ENCODE results near the gene RNU5D-1.

DNA sequence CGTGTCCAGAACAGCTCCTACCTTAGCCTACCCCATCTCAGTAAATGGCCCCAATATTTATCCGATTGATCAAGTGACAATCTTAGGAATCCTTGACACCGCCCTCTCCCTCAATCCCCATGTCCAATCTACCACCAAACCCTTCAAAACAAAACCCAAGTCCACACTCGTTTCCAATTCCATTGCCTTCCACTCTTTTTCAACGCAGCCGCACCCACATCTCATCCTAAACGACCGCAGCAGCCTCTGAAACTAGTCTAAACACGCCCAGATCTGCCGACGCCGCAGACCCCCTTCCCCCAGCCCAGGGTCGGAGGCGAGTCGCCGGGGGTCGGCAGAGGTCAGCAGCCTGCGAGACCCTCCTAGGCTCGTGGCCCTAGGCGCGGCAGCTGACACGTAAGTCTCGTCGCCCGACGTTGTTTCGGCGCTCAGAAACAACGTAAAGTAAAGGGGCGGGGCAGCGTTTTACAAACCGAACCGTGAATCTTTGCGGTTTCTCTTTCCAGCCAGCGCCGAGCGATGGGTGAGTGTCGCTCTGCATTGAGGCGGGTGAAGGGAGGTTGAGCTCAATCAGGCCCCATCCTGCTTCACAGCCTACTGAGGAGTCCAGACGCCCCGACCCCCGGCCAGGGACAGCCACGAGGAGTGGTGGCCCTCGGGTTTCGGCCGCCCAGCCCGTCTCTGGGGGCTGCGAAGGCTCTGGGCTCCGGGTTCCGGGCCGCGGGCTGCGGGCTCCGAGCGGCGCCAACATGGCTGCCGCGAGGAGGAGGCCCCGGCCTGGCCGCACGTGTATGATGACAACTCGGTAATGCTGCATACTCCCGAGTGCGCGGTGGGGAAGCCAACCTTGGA, 44.3 kb upstream of the RNU5D-1 start, which contains the start of gene RPS8:
- TF ChIP-seq, protein P1, sequence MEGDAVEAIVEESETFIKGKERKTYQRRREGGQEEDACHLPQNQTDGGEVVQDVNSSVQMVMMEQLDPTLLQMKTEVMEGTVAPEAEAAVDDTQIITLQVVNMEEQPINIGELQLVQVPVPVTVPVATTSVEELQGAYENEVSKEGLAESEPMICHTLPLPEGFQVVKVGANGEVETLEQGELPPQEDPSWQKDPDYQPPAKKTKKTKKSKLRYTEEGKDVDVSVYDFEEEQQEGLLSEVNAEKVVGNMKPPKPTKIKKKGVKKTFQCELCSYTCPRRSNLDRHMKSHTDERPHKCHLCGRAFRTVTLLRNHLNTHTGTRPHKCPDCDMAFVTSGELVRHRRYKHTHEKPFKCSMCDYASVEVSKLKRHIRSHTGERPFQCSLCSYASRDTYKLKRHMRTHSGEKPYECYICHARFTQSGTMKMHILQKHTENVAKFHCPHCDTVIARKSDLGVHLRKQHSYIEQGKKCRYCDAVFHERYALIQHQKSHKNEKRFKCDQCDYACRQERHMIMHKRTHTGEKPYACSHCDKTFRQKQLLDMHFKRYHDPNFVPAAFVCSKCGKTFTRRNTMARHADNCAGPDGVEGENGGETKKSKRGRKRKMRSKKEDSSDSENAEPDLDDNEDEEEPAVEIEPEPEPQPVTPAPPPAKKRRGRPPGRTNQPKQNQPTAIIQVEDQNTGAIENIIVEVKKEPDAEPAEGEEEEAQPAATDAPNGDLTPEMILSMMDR (IDR thresholded peaks at IDR 0.05; ENCODE audit: low read depth, low read length), result no peak
- TF ChIP-seq POLR2A (IDR thresholded peaks at IDR 0.05; ENCODE audit: extremely low read depth, insufficient read length), result peak; percentile 97
- TF ChIP-seq, protein P2, sequence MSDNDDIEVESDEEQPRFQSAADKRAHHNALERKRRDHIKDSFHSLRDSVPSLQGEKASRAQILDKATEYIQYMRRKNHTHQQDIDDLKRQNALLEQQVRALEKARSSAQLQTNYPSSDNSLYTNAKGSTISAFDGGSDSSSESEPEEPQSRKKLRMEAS (IDR thresholded peaks at IDR 0.05; ENCODE audit: low read depth, low read length), result peak; percentile 85

Measured in NB4 (cell line).